ENCODE measurements around the gene CDK17. TPM values are rescaled to one million over a fixed set of nuclear protein-coding genes. Genes with fewer than 3 reads are reported as not detected.
"Not testable (repeated sequence)": the region's sequence is repeated elsewhere in the genome, so short reads cannot be mapped to it uniquely, and the experiment has no call there.

The CDK17 gene
- total RNA-seq, 1 donor from 2014 or later = 42.8 TPM

GRCh38 chr12:96419576-96420276, 19.5 kb upstream of the CDK17 start:
- H3K27me3 ChIP-seq (ENCODE audit: control insufficient read depth in 3 of 3, insufficient read depth in 3 of 3, low read length in 3 of 3) = no peaks in the 10 kb centered on the region
- H3K9ac ChIP-seq (ENCODE audit: low read depth in 1 of 3, low read length in 3 of 3) = no peak overlapping the region
- no peak overlapping the region for H3K27ac ChIP-seq (ENCODE audit: low read depth, low read length)
- H3K36me3 ChIP-seq (ENCODE audit: control insufficient read depth in 3 of 3, insufficient read depth in 3 of 3, low read length in 3 of 3) = no peaks in the 10 kb centered on the region
- no peak overlapping the region for H3K4me3 ChIP-seq (ENCODE audit: low read length in 3 of 3)
- H3K9me3 ChIP-seq (ENCODE audit: control insufficient read depth in 3 of 3, low read length in 3 of 3) = no peaks in the 10 kb centered on the region
- H3K4me1 ChIP-seq (ENCODE audit: control insufficient read depth in 3 of 3, insufficient read depth in 3 of 3, low read length in 3 of 3) = no peaks in the 10 kb centered on the region

- H3K36me3 ChIP-seq (ENCODE audit: control insufficient read depth in 3 of 3, insufficient read depth in 3 of 3, low read length in 3 of 3); H3K9ac ChIP-seq (ENCODE audit: low read depth in 1 of 3, low read length in 3 of 3); H3K27me3 ChIP-seq (ENCODE audit: control insufficient read depth in 3 of 3, insufficient read depth in 3 of 3, low read length in 3 of 3); H3K27ac ChIP-seq (ENCODE audit: low read depth, low read length); H3K4me1 ChIP-seq (ENCODE audit: control insufficient read depth in 3 of 3, insufficient read depth in 3 of 3, low read length in 3 of 3); H3K9me3 ChIP-seq (ENCODE audit: control insufficient read depth in 3 of 3, low read length in 3 of 3); H3K4me3 ChIP-seq (ENCODE audit: low read length in 3 of 3): not testable (repeated sequence)
Measured at GRCh38 chr12:96417688-96418087, 17.4 kb upstream of the CDK17 start.

GRCh38 chr12:96416033-96416799, 16.0 kb upstream of the CDK17 start:
- no peak overlapping the region for H3K27ac ChIP-seq (ENCODE audit: low read depth, low read length)
- H3K9me3 ChIP-seq (ENCODE audit: control insufficient read depth in 3 of 3, low read length in 3 of 3) = no peaks in the 10 kb centered on the region
- no peak overlapping the region for H3K4me3 ChIP-seq (ENCODE audit: low read length in 3 of 3)
- no peak overlapping the region for H3K9ac ChIP-seq (ENCODE audit: low read depth in 1 of 3, low read length in 3 of 3)
- H3K36me3 ChIP-seq (ENCODE audit: control insufficient read depth in 3 of 3, insufficient read depth in 3 of 3, low read length in 3 of 3) = no peaks in the 10 kb centered on the region
- no peaks in the 10 kb centered on the region for H3K27me3 ChIP-seq (ENCODE audit: control insufficient read depth in 3 of 3, insufficient read depth in 3 of 3, low read length in 3 of 3)
- H3K4me1 ChIP-seq (ENCODE audit: control insufficient read depth in 3 of 3, insufficient read depth in 3 of 3, low read length in 3 of 3) = no peaks in the 10 kb centered on the region

GRCh38 chr12:96414637-96415036, 14.4 kb upstream of the CDK17 start:
- Histone ChIP-seq H3K27me3 (ENCODE audit: control insufficient read depth in 3 of 3, insufficient read depth in 3 of 3, low read length in 3 of 3) (no peaks in the 10 kb centered on the region), H3K36me3 (ENCODE audit: control insufficient read depth in 3 of 3, insufficient read depth in 3 of 3, low read length in 3 of 3) (no peaks in the 10 kb centered on the region), H3K27ac (ENCODE audit: low read depth, low read length) (no peak overlapping the region), H3K9me3 (ENCODE audit: control insufficient read depth in 3 of 3, low read length in 3 of 3) (no peaks in the 10 kb centered on the region), H3K4me3 (ENCODE audit: low read length in 3 of 3) (no peak overlapping the region), H3K9ac (ENCODE audit: low read depth in 1 of 3, low read length in 3 of 3) (no peak overlapping the region), H3K4me1 (ENCODE audit: control insufficient read depth in 3 of 3, insufficient read depth in 3 of 3, low read length in 3 of 3) (no peaks in the 10 kb centered on the region)

GRCh38 chr12:96412431-96412830, 12.2 kb upstream of the CDK17 start:
- Histone ChIP-seq H3K9me3 (ENCODE audit: control insufficient read depth in 3 of 3, low read length in 3 of 3) (no peaks in the 10 kb centered on the region), H3K36me3 (ENCODE audit: control insufficient read depth in 3 of 3, insufficient read depth in 3 of 3, low read length in 3 of 3) (no peaks in the 10 kb centered on the region), H3K4me3 (ENCODE audit: low read length in 3 of 3) (no peak overlapping the region), H3K27ac (ENCODE audit: low read depth, low read length) (no peak overlapping the region), H3K9ac (ENCODE audit: low read depth in 1 of 3, low read length in 3 of 3) (no peak overlapping the region), H3K27me3 (ENCODE audit: control insufficient read depth in 3 of 3, insufficient read depth in 3 of 3, low read length in 3 of 3) (no peaks in the 10 kb centered on the region), H3K4me1 (ENCODE audit: control insufficient read depth in 3 of 3, insufficient read depth in 3 of 3, low read length in 3 of 3) (no peaks in the 10 kb centered on the region)

- no peaks in the 10 kb centered on the region for H3K36me3 ChIP-seq (ENCODE audit: control insufficient read depth in 3 of 3, insufficient read depth in 3 of 3, low read length in 3 of 3)
- no peak overlapping the region for H3K27ac ChIP-seq (ENCODE audit: low read depth, low read length)
- H3K27me3 ChIP-seq (ENCODE audit: control insufficient read depth in 3 of 3, insufficient read depth in 3 of 3, low read length in 3 of 3) = no peaks in the 10 kb centered on the region
- no peak overlapping the region for H3K9ac ChIP-seq (ENCODE audit: low read depth in 1 of 3, low read length in 3 of 3)
- no peak overlapping the region for H3K4me3 ChIP-seq (ENCODE audit: low read length in 3 of 3)
- no peaks in the 10 kb centered on the region for H3K9me3 ChIP-seq (ENCODE audit: control insufficient read depth in 3 of 3, low read length in 3 of 3)
- H3K4me1 ChIP-seq (ENCODE audit: control insufficient read depth in 3 of 3, insufficient read depth in 3 of 3, low read length in 3 of 3) = no peaks in the 10 kb centered on the region
Measured at GRCh38 chr12:96409731-96410130, 9.5 kb upstream of the CDK17 start.

GRCh38 chr12:96408993-96409392, 8.8 kb upstream of the CDK17 start:
- H3K27ac ChIP-seq (ENCODE audit: low read depth, low read length) = no peak overlapping the region
- no peaks in the 10 kb centered on the region for H3K36me3 ChIP-seq (ENCODE audit: control insufficient read depth in 3 of 3, insufficient read depth in 3 of 3, low read length in 3 of 3)
- H3K4me3 ChIP-seq (ENCODE audit: low read length in 3 of 3) = no peak overlapping the region
- no peak overlapping the region for H3K9ac ChIP-seq (ENCODE audit: low read depth in 1 of 3, low read length in 3 of 3)
- no peaks in the 10 kb centered on the region for H3K27me3 ChIP-seq (ENCODE audit: control insufficient read depth in 3 of 3, insufficient read depth in 3 of 3, low read length in 3 of 3)
- H3K4me1 ChIP-seq (ENCODE audit: control insufficient read depth in 3 of 3, insufficient read depth in 3 of 3, low read length in 3 of 3) = no peaks in the 10 kb centered on the region
- no peaks in the 10 kb centered on the region for H3K9me3 ChIP-seq (ENCODE audit: control insufficient read depth in 3 of 3, low read length in 3 of 3)

GRCh38 chr12:96407429-96408097, 7.3 kb upstream of the CDK17 start:
- not testable (repeated sequence) for H3K9me3 ChIP-seq (ENCODE audit: control insufficient read depth in 3 of 3, low read length in 3 of 3); H3K27me3 ChIP-seq (ENCODE audit: control insufficient read depth in 3 of 3, insufficient read depth in 3 of 3, low read length in 3 of 3); H3K4me1 ChIP-seq (ENCODE audit: control insufficient read depth in 3 of 3, insufficient read depth in 3 of 3, low read length in 3 of 3); H3K4me3 ChIP-seq (ENCODE audit: low read length in 3 of 3); H3K36me3 ChIP-seq (ENCODE audit: control insufficient read depth in 3 of 3, insufficient read depth in 3 of 3, low read length in 3 of 3); H3K9ac ChIP-seq (ENCODE audit: low read depth in 1 of 3, low read length in 3 of 3); H3K27ac ChIP-seq (ENCODE audit: low read depth, low read length)

- H3K4me1 ChIP-seq (ENCODE audit: control insufficient read depth in 3 of 3, insufficient read depth in 3 of 3, low read length in 3 of 3) = peaks cover 0 to 3% (median 0%) of the 10 kb centered on the region in 3 donors
- H3K36me3 ChIP-seq (ENCODE audit: control insufficient read depth in 3 of 3, insufficient read depth in 3 of 3, low read length in 3 of 3) = no peaks in the 10 kb centered on the region
- no peaks in the 10 kb centered on the region for H3K27me3 ChIP-seq (ENCODE audit: control insufficient read depth in 3 of 3, insufficient read depth in 3 of 3, low read length in 3 of 3)
- no peak overlapping the region for H3K27ac ChIP-seq (ENCODE audit: low read depth, low read length)
- H3K9me3 ChIP-seq (ENCODE audit: control insufficient read depth in 3 of 3, low read length in 3 of 3) = no peaks in the 10 kb centered on the region
- H3K4me3 ChIP-seq (ENCODE audit: low read length in 3 of 3) = no peak overlapping the region
- no peak overlapping the region for H3K9ac ChIP-seq (ENCODE audit: low read depth in 1 of 3, low read length in 3 of 3)
Measured at GRCh38 chr12:96404696-96405095, 4.5 kb upstream of the CDK17 start.

GRCh38 chr12:96403870-96404269, 3.6 kb upstream of the CDK17 start:
- Histone ChIP-seq H3K4me1 (ENCODE audit: control insufficient read depth in 3 of 3, insufficient read depth in 3 of 3, low read length in 3 of 3) (peaks cover 0 to 6% (median under 1%) of the 10 kb centered on the region in 3 donors), H3K27me3 (ENCODE audit: control insufficient read depth in 3 of 3, insufficient read depth in 3 of 3, low read length in 3 of 3) (no peaks in the 10 kb centered on the region), H3K27ac (ENCODE audit: low read depth, low read length) (no peak overlapping the region), H3K4me3 (ENCODE audit: low read length in 3 of 3) (no peak overlapping the region), H3K36me3 (ENCODE audit: control insufficient read depth in 3 of 3, insufficient read depth in 3 of 3, low read length in 3 of 3) (no peaks in the 10 kb centered on the region), H3K9me3 (ENCODE audit: control insufficient read depth in 3 of 3, low read length in 3 of 3) (no peaks in the 10 kb centered on the region), H3K9ac (ENCODE audit: low read depth in 1 of 3, low read length in 3 of 3) (no peak overlapping the region)

All from skeletal muscle tissue (tissue), 4 donors.